AG04450 (cell line): ENCODE data around the gene TNFRSF25. TPM values are rescaled to one million over a fixed set of nuclear protein-coding genes. Genes with fewer than 3 reads are reported as not detected.

ENCODE experiments used
- CTCF ChIA-PET: fragments of 300-600, 350-600 bp; formaldehyde crosslinking; extraction: SDS; loops from one replicate; lab custom pipeline; 2022; ENCODE audit warnings: antibody characterized with exemption, inconsistent platforms; lab: Charles Lee
- POLR2A ChIA-PET: fragments of 350-600 bp; formaldehyde crosslinking; extraction: SDS; loops from one replicate; lab custom pipeline; 2021; ENCODE audit warnings: antibody characterized with exemption, inconsistent platforms; lab: Yijun Ruan, JAX
- DNase-seq: peaks from one replicate; pipeline ENCODE4 v3.0.0-alpha.2; 2011; ENCODE audit warnings: low read depth, low spot score
- H3K27ac ChIP-seq: one replicate; pipeline ENCODE4 v1.5.1; 2012; ENCODE audit warnings: low read depth, low read length, control low read depth
- H3K27me3 ChIP-seq: one replicate; pipeline ENCODE4 v1.6.0; 2012; ENCODE audit warnings: low read length; ENCODE audit not compliant: control insufficient read depth, insufficient read depth
- H3K4me3 ChIP-seq: 2 replicates; pipeline ENCODE4 v1.5.1; 2011; ENCODE audit warnings: mild to moderate bottlenecking, low read depth, low read length, control low read depth
- H3K9me3 ChIP-seq: 2 replicates; pipeline ENCODE4 v1.5.1; 2012; ENCODE audit warnings: low read length; ENCODE audit not compliant: control insufficient read depth, insufficient read depth
- polyA plus RNA-seq: library from polyadenylated mRNA; depleted of rRNA; stranded (reverse); fragments of >200 nt; gene quantifications from 2 replicates; pipeline ENCODE4 v1.2.3, GENCODE V29; 2011
- TF ChIP-seq, protein P1 (sequence below): IDR thresholded peaks from 2 replicates; pipeline ENCODE4 v1.5.1; 2011; ENCODE audit warnings: low read depth, low read length, control low read depth, inconsistent platforms

The TNFRSF25 gene
- polyA plus RNA-seq, 1 experiment, result 2.7 TPM

DNA sequence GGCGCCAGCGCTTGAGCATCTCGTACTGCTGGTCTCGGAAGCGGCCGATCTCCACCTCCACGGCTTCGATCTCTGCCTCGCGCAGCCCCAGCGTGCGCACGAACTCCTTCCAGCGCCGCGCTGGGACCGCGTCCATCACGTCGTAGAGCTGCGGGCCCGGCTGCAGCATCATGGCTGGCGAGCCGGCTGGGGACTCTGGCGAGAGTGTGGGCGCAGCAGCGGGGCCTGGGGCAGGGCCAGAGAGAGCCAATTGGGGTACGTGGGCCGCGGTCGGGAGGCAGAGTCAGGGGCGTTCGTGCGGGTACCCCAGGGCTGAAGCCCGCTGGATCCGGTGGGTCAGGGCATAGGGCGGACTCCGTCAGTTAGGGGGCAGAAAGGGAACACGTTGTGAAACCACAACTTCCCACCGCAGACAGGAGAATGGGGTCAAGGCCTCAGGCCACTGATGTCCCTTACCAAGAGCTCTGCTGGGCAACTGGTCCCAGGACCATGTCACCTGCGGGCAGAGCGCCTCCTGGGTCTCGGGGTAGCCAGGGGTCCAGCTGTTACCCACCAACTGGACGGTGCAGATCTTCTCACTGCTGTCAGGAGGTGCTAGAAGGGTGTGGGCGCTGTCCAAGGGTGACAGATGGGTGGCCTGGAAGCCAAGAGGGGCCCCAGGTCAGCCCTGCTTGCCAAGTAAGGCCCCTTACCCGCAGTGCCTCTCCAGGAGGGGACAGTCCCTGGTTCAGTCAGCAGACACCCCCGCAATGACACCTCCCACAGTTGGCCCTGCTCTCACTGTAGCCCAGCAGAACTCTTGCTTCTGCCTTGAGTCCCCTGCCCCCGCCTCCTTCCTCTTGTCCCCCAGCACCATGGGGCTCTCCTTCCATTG is 4.2 kb downstream of the TNFRSF25 start:
- ChIA-PET POLR2A (no interaction called here), CTCF (interaction anchor here (1.0 to 1.2 kb wide), 3 partner anchors 13 to 185 kb away, joined by 3 to 4 read pairs (median 3); no protein-coding TSS in a partner anchor)
- Histone ChIP-seq H3K27me3 (peaks cover 14% of the 10 kb centered on the region), H3K27ac (no peak overlapping the region), H3K4me3 (no peak overlapping the region), H3K9me3 (peaks cover 10% of the 10 kb centered on the region; the same call in 1 of the 2 replicates)
- TF ChIP-seq, protein P1, sequence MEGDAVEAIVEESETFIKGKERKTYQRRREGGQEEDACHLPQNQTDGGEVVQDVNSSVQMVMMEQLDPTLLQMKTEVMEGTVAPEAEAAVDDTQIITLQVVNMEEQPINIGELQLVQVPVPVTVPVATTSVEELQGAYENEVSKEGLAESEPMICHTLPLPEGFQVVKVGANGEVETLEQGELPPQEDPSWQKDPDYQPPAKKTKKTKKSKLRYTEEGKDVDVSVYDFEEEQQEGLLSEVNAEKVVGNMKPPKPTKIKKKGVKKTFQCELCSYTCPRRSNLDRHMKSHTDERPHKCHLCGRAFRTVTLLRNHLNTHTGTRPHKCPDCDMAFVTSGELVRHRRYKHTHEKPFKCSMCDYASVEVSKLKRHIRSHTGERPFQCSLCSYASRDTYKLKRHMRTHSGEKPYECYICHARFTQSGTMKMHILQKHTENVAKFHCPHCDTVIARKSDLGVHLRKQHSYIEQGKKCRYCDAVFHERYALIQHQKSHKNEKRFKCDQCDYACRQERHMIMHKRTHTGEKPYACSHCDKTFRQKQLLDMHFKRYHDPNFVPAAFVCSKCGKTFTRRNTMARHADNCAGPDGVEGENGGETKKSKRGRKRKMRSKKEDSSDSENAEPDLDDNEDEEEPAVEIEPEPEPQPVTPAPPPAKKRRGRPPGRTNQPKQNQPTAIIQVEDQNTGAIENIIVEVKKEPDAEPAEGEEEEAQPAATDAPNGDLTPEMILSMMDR, result no peak
- DNase-seq, result no peak

DNA sequence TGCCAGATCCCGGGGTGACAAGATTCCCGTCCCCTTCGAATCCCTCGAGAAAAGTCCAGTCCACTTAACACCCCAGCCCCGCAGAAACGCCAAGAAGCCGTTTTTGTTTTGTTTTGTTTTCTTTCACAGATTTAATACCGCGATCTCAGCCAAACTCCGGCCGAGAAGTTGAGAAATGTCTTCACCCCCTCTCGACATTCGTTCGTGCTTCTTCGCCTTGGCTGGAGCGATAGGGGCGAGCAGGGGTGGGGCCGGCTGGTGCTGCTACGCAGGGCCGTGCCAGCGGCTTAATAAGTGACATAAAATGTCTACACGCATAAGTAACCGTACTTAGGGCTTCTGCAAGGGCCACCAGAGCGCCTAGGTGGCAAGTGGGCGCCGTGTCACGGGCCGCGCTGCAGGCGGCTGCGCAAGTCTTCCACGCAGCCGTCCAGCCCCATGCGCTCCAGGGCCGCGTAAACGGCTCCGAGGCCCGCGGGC is 4.9 kb downstream of the TNFRSF25 start:
- TF ChIP-seq, protein P1, result no peak
- Histone ChIP-seq H3K4me3 (no peak overlapping the region), H3K9me3 (peaks cover 10% of the 10 kb centered on the region; the same call in 1 of the 2 replicates), H3K27ac (no peak overlapping the region), H3K27me3 (peaks cover 21% of the 10 kb centered on the region)
- no peak for DNase-seq
- ChIA-PET CTCF (interaction anchor here (1.7 to 2.0 kb wide), 2 partner anchors 24 to 25 kb away, joined by 4 to 5 read pairs; no protein-coding TSS in a partner anchor), POLR2A (no interaction called here)

DNA sequence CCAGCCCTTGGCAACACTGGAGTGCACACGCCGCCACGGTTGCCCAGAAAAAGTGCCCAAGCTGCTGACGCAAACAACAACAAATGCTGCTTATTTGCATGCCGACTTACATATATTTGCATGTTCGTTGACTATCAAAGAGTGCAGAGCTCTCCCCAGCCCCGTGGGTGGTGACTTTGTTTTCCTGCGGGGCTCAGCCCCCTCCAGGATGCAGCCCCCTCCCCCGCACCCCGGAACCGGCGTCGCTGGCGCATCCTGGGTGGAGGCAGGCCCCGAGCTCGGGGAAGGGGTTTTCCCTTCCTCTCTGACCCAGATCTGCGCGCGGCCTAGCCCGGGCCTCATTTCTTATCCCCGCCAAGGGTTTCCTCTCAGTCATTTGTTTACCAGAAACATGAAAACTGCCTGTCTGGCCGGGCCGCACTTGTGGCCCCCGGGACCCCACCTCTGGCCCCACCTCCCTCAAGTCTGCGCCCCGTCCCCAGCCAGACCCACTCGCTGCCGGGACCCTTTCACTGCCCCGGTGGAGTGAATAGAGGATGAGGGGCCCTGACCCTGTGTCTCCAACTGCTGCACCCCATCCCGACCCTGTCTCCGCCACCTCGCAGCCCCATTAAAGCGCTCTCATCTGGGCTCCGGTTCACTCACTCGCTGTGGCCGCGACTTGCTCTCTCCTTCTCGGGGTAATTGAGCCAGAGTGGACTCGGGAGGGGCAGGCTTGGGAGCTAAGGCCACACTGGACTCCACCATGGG is 5.5 kb downstream of the TNFRSF25 start:
- CTCF ChIA-PET, result interaction anchor here (1.7 to 2.0 kb wide), 2 partner anchors 23 to 25 kb away, joined by 4 to 5 read pairs; no protein-coding TSS in a partner anchor
- POLR2A ChIA-PET, result interaction anchor here (0.6 kb wide), 1 partner anchor 17 kb away, joined by 9 read pairs; no protein-coding TSS in a partner anchor

DNA sequence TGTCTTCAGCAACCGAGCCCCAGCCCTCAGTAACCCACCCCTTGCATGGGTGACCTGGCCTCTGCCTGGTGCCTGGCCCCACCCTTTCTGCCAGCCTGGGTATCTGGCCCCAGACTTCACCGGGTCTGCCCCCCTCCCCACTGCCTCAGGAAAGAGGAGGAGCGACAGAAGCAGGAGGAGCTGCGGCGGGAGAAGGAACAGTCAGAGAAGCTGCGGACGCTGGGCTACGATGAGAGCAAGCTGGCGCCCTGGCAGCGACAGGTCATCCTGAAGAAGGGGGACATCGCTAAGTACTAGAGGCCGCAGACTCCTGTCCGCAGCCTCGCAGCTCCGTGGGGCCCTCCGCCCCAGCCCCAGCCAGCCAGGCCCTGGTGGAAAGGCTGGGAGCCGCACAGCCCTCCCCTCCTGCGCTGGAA is 6.1 kb downstream of the TNFRSF25 start:
- Histone ChIP-seq H3K9me3 (peaks cover 10% of the 10 kb centered on the region; the same call in 1 of the 2 replicates), H3K27me3 (peaks cover 27% of the 10 kb centered on the region), H3K4me3 (no peak overlapping the region), H3K27ac (no peak overlapping the region)
- TF ChIP-seq, protein P1, result no peak
- POLR2A ChIA-PET, result interaction anchor here (0.6 kb wide), 1 partner anchor 18 kb away, joined by 9 read pairs; no protein-coding TSS in a partner anchor
- no peak for DNase-seq
- CTCF ChIA-PET, result interaction anchor here (1.7 to 2.0 kb wide), 2 partner anchors 23 to 26 kb away, joined by 4 to 5 read pairs; no protein-coding TSS in a partner anchor

More for the DNA sequence above, 5.5 kb downstream of the TNFRSF25 start:
- H3K4me3 ChIP-seq, result no peak overlapping the region
- peaks cover 10% of the 10 kb centered on the region; the same call in 1 of the 2 replicates for H3K9me3 ChIP-seq
- peaks cover 25% of the 10 kb centered on the region for H3K27me3 ChIP-seq
- TF ChIP-seq, protein P1, result no peak
- H3K27ac ChIP-seq, result no peak overlapping the region
- no peak for DNase-seq
